NCI-H2107 (cell line): ENCODE results near the gene RNF214.
"Not testable (repeated sequence)": the region's sequence is repeated elsewhere in the genome, so short reads cannot be mapped to it uniquely, and the experiment has no call there.

Experiments
- DNase-seq: peaks from one replicate; lab custom pipeline; 2025; lab: John Stamatoyannopoulos, UW

RNF214 gene

GRCh38 chr11:117232092-117232878 is at the start of gene RNF214:
RNF214 (plus strand) TSS chr11:117232671; CDS start chr11:117234273, 1,602 bp downstream.
- peak; percentile 38 for DNase-seq

- DNase-seq, result not testable (repeated sequence)
Observed at GRCh38 chr11:117183178-117183577, 49.3 kb upstream of the RNF214 start.

- DNase-seq, result no peak
Observed at GRCh38 chr11:117183724-117184349, 48.6 kb upstream of the RNF214 start.

- no peak for DNase-seq
Observed at GRCh38 chr11:117185736-117186430, 46.6 kb upstream of the RNF214 start.

- no peak for DNase-seq
Observed at GRCh38 chr11:117186431-117186761, 46.1 kb upstream of the RNF214 start.

- DNase-seq, result no peak
Observed at GRCh38 chr11:117187007-117187406, 45.5 kb upstream of the RNF214 start.

- DNase-seq, result no peak
Observed at GRCh38 chr11:117187428-117187798, 45.1 kb upstream of the RNF214 start.

GRCh38 chr11:117187799-117188481 is 44.5 kb upstream of the RNF214 start:
- DNase-seq, result no peak

- DNase-seq, result no peak
Observed at GRCh38 chr11:117188620-117189081, 43.8 kb upstream of the RNF214 start.

- DNase-seq, result no peak
Observed at GRCh38 chr11:117189191-117189940, 43.1 kb upstream of the RNF214 start.

GRCh38 chr11:117189941-117190544 is 42.4 kb upstream of the RNF214 start:
- DNase-seq, result no peak

- no peak for DNase-seq
Observed at GRCh38 chr11:117191680-117192400, 40.6 kb upstream of the RNF214 start.

GRCh38 chr11:117192401-117192875 is 40.0 kb upstream of the RNF214 start:
- DNase-seq, result no peak

- DNase-seq, result no peak
Observed at GRCh38 chr11:117193130-117194020, 39.1 kb upstream of the RNF214 start.

- no peak for DNase-seq
Observed at GRCh38 chr11:117194267-117194666, 38.2 kb upstream of the RNF214 start.

- no peak for DNase-seq
Observed at GRCh38 chr11:117195258-117195657, 37.2 kb upstream of the RNF214 start.

GRCh38 chr11:117195761-117196160 is 36.7 kb upstream of the RNF214 start:
- no peak for DNase-seq

- DNase-seq, result no peak
Observed at GRCh38 chr11:117197006-117197405, 35.5 kb upstream of the RNF214 start.
